ENCODE data around the gene MYO1G. TPM values are rescaled to one million over a fixed set of nuclear protein-coding genes. Genes with fewer than 3 reads are reported as not detected.

MYO1G gene
- total and polyA plus RNA-seq, 4 donors: 11.9 to 76.8 (median 33.2) TPM

DNA sequence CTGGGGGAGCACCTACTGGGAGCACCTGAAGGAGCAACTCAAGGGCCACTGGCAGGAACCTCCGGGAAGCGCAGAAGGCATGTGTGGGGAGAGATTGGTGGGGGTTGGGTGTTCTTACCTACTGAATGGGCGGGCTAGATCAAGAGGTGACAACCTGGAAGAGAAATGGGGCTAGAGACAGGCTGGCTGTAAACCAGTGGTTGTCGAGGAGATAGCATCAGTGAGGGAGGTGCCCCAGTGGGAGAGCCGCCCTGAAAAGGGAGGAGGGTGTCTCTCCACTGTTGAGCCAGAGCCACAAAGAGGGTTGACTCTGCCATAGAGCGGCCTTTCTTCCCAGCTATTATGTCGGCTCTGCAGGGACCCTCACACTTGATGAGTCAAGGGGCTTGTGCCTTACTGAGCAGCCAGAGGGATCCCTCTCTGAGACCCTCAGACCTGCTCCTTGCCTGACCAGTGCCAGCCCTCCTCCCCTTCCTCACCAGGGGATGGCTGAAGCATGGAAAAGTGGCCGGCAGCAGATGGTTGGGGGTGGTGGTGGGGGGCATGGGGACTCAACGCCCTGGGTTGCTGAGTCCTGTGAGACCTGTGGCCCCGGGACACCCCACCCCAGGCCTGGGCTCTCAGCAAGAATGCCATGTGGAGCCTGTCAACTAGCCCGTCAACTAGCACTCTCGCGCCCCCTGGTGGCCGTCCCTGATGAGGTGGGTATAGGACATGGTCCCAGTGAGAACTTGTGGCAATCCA lies 57.0 kb downstream of the MYO1G start:
- TF ChIP-seq, protein P1, sequence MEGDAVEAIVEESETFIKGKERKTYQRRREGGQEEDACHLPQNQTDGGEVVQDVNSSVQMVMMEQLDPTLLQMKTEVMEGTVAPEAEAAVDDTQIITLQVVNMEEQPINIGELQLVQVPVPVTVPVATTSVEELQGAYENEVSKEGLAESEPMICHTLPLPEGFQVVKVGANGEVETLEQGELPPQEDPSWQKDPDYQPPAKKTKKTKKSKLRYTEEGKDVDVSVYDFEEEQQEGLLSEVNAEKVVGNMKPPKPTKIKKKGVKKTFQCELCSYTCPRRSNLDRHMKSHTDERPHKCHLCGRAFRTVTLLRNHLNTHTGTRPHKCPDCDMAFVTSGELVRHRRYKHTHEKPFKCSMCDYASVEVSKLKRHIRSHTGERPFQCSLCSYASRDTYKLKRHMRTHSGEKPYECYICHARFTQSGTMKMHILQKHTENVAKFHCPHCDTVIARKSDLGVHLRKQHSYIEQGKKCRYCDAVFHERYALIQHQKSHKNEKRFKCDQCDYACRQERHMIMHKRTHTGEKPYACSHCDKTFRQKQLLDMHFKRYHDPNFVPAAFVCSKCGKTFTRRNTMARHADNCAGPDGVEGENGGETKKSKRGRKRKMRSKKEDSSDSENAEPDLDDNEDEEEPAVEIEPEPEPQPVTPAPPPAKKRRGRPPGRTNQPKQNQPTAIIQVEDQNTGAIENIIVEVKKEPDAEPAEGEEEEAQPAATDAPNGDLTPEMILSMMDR (IDR thresholded peaks at IDR 0.05; ENCODE audit: control extremely low read depth, extremely low read depth): peak; percentile 78
- Histone ChIP-seq H3K4me1 (ENCODE audit: control insufficient read depth in 5 of 5, insufficient read depth in 5 of 5, low read length in 5 of 5) (no peaks in the 10 kb centered on the region), H3K4me3 (no peak overlapping the region), H3K36me3 (ENCODE audit: control insufficient read depth in 4 of 4, insufficient read depth in 4 of 4, low read length in 4 of 4) (no peaks in the 10 kb centered on the region), H3K27me3 (ENCODE audit: control insufficient read depth in 3 of 3, insufficient read depth in 3 of 3, low read length in 2 of 3) (peaks cover 0 to 3% (median 0%) of the 10 kb centered on the region in 3 donors), H3K27ac (ENCODE audit: low read depth in 1 of 2, low read length in 1 of 2) (no peak overlapping the region), H3K9ac (ENCODE audit: insufficient read depth in 1 of 2, low read length in 2 of 2) (no peak overlapping the region), H3K9me3 (ENCODE audit: control insufficient read depth in 4 of 4, insufficient read depth in 3 of 4, low read length in 3 of 4) (no peaks in the 10 kb centered on the region)
- DNase-seq (peak; percentile 70 to 74 (median 70)), ATAC-seq (ENCODE audit: insufficient read depth, low FRiP score) (peak; percentile 95)
- 36 to 42% methylated on average over 14 of the region's 14 CpGs for WGBS, 2 donors

DNA sequence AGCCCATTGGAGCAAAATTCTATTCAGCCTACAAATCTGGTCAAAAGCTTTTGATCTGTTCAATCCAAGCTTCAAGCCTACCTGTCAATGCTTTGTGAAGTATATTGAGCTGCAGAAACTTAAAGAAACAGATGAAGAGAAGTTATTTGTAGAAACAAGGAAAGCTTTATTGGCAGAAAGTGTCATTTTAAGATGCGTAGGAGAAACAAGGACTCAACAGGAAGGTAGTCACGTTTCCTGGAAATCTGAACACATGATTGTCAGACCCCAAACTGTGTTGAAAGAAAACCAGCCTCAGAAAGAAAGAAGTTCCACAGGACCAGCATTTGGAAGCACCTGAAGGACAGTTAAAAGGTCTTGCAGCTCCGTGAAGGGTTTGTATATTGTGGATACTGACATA lies 58.7 kb downstream of the MYO1G start:
- ATAC-seq (ENCODE audit: insufficient read depth, low FRiP score): no peak
- no peak overlapping the region for H3K27ac ChIP-seq (ENCODE audit: low read depth in 1 of 2, low read length in 1 of 2)
- no peaks in the 10 kb centered on the region for H3K9me3 ChIP-seq (ENCODE audit: control insufficient read depth in 4 of 4, insufficient read depth in 3 of 4, low read length in 3 of 4)
- no peak overlapping the region for H3K9ac ChIP-seq (ENCODE audit: insufficient read depth in 1 of 2, low read length in 2 of 2)
- peaks cover 0 to under 1% (median 0%) of the 10 kb centered on the region in 5 donors for H3K4me1 ChIP-seq (ENCODE audit: control insufficient read depth in 5 of 5, insufficient read depth in 5 of 5, low read length in 5 of 5)
- H3K4me3 ChIP-seq: no peak overlapping the region
- H3K27me3 ChIP-seq (ENCODE audit: control insufficient read depth in 3 of 3, insufficient read depth in 3 of 3, low read length in 2 of 3): no peaks in the 10 kb centered on the region
- H3K36me3 ChIP-seq (ENCODE audit: control insufficient read depth in 4 of 4, insufficient read depth in 4 of 4, low read length in 4 of 4): no peaks in the 10 kb centered on the region
- TF ChIP-seq, protein P1 (IDR thresholded peaks at IDR 0.05; ENCODE audit: control extremely low read depth, extremely low read depth): no peak
- 72 to 80% methylated on average over 3 of the region's 3 CpGs for WGBS, 2 donors
- no peak for DNase-seq

DNA sequence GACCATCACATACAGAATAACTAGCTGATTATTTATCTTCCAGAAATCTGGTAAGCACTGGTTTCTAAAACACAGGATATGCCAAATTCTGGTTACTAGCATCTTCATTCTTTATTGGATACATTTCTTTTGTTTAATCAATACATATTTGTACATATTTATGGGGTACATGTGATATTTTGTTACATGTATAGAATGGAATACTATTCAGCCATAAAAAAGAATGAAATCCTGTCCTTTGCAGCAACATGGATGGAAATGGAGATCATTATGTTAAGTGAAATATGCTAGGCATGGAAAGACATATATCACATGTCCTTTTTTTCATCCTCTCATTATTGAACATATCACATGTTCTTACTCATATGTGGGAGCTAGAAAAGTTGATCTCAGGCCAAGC lies 60.8 kb downstream of the MYO1G start:
- no peak overlapping the region for H3K27ac ChIP-seq (ENCODE audit: low read depth in 1 of 2, low read length in 1 of 2)
- H3K9ac ChIP-seq (ENCODE audit: insufficient read depth in 1 of 2, low read length in 2 of 2): no peak overlapping the region
- no peak for DNase-seq
- H3K4me1 ChIP-seq (ENCODE audit: control insufficient read depth in 5 of 5, insufficient read depth in 5 of 5, low read length in 5 of 5): peaks cover 0 to 3% (median 0%) of the 10 kb centered on the region in 5 donors
- H3K27me3 ChIP-seq (ENCODE audit: control insufficient read depth in 3 of 3, insufficient read depth in 3 of 3, low read length in 2 of 3): no peaks in the 10 kb centered on the region
- H3K9me3 ChIP-seq (ENCODE audit: control insufficient read depth in 4 of 4, insufficient read depth in 3 of 4, low read length in 3 of 4): no peaks in the 10 kb centered on the region
- ATAC-seq (ENCODE audit: insufficient read depth, low FRiP score): no peak
- H3K36me3 ChIP-seq (ENCODE audit: control insufficient read depth in 4 of 4, insufficient read depth in 4 of 4, low read length in 4 of 4): no peaks in the 10 kb centered on the region
- H3K4me3 ChIP-seq: no peak overlapping the region
- TF ChIP-seq, protein P1 (IDR thresholded peaks at IDR 0.05; ENCODE audit: control extremely low read depth, extremely low read depth): no peak

Measured in lung (tissue), 12 donors.